MCF 10A (cell line): ENCODE results near the gene TSC22D1. TPM values are rescaled to one million over a fixed set of nuclear protein-coding genes. Genes with fewer than 3 reads are reported as not detected.

Source experiments
- BruUV-seq: library from RNA; stranded (reverse); fragments of 400-500 nt; replicated peaks from 2 replicates; lab custom pipeline; 2021; lab: Mats Ljungman, UMichigan
- CTCF ChIA-PET: fragments of 300-600 bp; sonication (Branson Sonifier 250); formaldehyde crosslinking; extraction: SDS; loops from one replicate; lab custom pipeline; 2021; ENCODE audit warnings: antibody characterized with exemption, inconsistent platforms; lab: Yijun Ruan, JAX
- POLR2A ChIA-PET: fragments of 300-600, 350-650 bp; sonication (Branson Sonifier 250); formaldehyde crosslinking; extraction: SDS; loops from one replicate; lab custom pipeline; 2020; ENCODE audit warnings: antibody characterized with exemption, inconsistent platforms; lab: Yijun Ruan, JAX
- DNase-seq: peaks from one replicate; pipeline ENCODE4 v3.0.0-alpha.2; 2018; ENCODE audit not compliant: unreplicated experiment
- H3K27ac Mint-ChIP-seq: one replicate; pipeline ENCODE4 v1.8.0; 2022; ENCODE audit warnings: mild to moderate bottlenecking, low read depth, mixed read lengths; ENCODE audit not compliant: unreplicated experiment
- H3K27me3 Mint-ChIP-seq: one replicate; pipeline ENCODE4 v1.8.0; 2022; ENCODE audit warnings: mixed read lengths; ENCODE audit not compliant: insufficient read depth, unreplicated experiment
- H3K36me3 Mint-ChIP-seq: one replicate; pipeline ENCODE4 v1.8.0; 2022; ENCODE audit warnings: mild to moderate bottlenecking, moderate library complexity, mixed read lengths; ENCODE audit not compliant: insufficient read depth, unreplicated experiment
- H3K4me1 Mint-ChIP-seq: one replicate; pipeline ENCODE4 v1.8.0; 2022; ENCODE audit warnings: mixed read lengths; ENCODE audit not compliant: insufficient read depth, unreplicated experiment
- H3K4me3 Mint-ChIP-seq: one replicate; pipeline ENCODE4 v1.8.0; 2022; ENCODE audit warnings: mild to moderate bottlenecking, moderate library complexity, mixed read lengths; ENCODE audit not compliant: unreplicated experiment
- H3K9me3 Mint-ChIP-seq: one replicate; pipeline ENCODE4 v1.8.0; 2022; ENCODE audit warnings: mixed read lengths; ENCODE audit not compliant: unreplicated experiment
- CTCF ChIP-seq: fragments of 200-600 bp; IDR thresholded peaks from one replicate; pipeline ENCODE4 v1.8.0; 2022; ENCODE audit warnings: antibody characterized with exemption, mild to moderate bottlenecking; ENCODE audit not compliant: unreplicated experiment
- intact Hi-C: fragments of 100-400 bp; cut with micrococcal nuclease; formaldehyde crosslinking; loops from 2 replicates; pipeline ENCODE4 v1.14.1; 2022
- total RNA-seq: library from RNA; stranded (reverse); gene quantifications from 2 replicates; pipeline ENCODE4 v1.2.3, GENCODE V29; 2022

TSC22D1 gene
- total RNA-seq, 1 experiment from 2014 or later, result 153 TPM

- POLR2A ChIA-PET, result interaction anchor here (1.4 kb wide), 1 partner anchor 9 kb away, joined by 3 read pairs; no protein-coding TSS in a partner anchor
- no TSS peak for BruUV-seq
- CTCF ChIA-PET, result interaction anchor here (1.8 kb wide), 1 partner anchor 10 kb away, joined by 9 read pairs; no protein-coding TSS in a partner anchor
- no peak for TF ChIP-seq CTCF
- intact Hi-C loops, result no loop called here
- Mint-ChIP-seq H3K27me3 (no peaks in the 10 kb centered on the region), H3K4me3 (no peak overlapping the region), H3K36me3 (no peaks in the 10 kb centered on the region), H3K4me1 (peaks cover 11% of the 10 kb centered on the region), H3K9me3 (no peaks in the 10 kb centered on the region), H3K27ac (no peak overlapping the region)
- DNase-seq, result no peak
Measured at GRCh38 chr13:44493213-44493812, 82.8 kb downstream of the TSC22D1 start.

- no peak for TF ChIP-seq CTCF
- no peaks in the 10 kb centered on the region for H3K36me3 Mint-ChIP-seq
- POLR2A ChIA-PET, result interaction anchor here (0.6 to 0.8 kb wide), 3 partner anchors 68 to 445 kb away, joined by 3 to 5 read pairs (median 4); no protein-coding TSS in a partner anchor
- intact Hi-C loops, result no loop called here
- H3K4me3 Mint-ChIP-seq, result no peak overlapping the region
- no peak overlapping the region for H3K27ac Mint-ChIP-seq
- H3K27me3 Mint-ChIP-seq, result no peaks in the 10 kb centered on the region
- CTCF ChIA-PET, result interaction anchor here (0.6 kb wide), 1 partner anchor 428 kb away, joined by 3 read pairs; no protein-coding TSS in a partner anchor
- BruUV-seq, result no TSS peak
- no peak for DNase-seq
- H3K9me3 Mint-ChIP-seq, result no peaks in the 10 kb centered on the region
- peaks cover 3% of the 10 kb centered on the region for H3K4me1 Mint-ChIP-seq
Measured at GRCh38 chr13:44489751-44490150, 86.4 kb downstream of the TSC22D1 start.

GRCh38 chr13:44487989-44488388, 88.1 kb downstream of the TSC22D1 start:
- BruUV-seq, result no TSS peak
- Mint-ChIP-seq H3K4me3 (no peak overlapping the region), H3K4me1 (no peaks in the 10 kb centered on the region), H3K9me3 (no peaks in the 10 kb centered on the region), H3K36me3 (no peaks in the 10 kb centered on the region), H3K27me3 (no peaks in the 10 kb centered on the region), H3K27ac (no peak overlapping the region)
- no peak for DNase-seq
- ChIA-PET POLR2A (interaction anchor here (0.6 to 2.1 kb wide), 2 partner anchors 12 to 35 kb away, joined by 4 to 6 read pairs; no protein-coding TSS in a partner anchor), CTCF (interaction anchor here (0.7 to 1.6 kb wide), 4 partner anchors 391 to 486 kb away, joined by 3 to 8 read pairs (median 3); no protein-coding TSS in a partner anchor)
- no peak for TF ChIP-seq CTCF
- intact Hi-C loops, result no loop called here

- ChIA-PET POLR2A (interaction anchor here (0.8 to 1.8 kb wide), 6 partner anchors 9 to 485 kb away, joined by 3 to 8 read pairs (median 4); no protein-coding TSS in a partner anchor), CTCF (interaction anchor here (0.6 to 4.8 kb wide), 17 partner anchors 9 to 790 kb away, joined by 3 to 50 read pairs (median 4); no protein-coding TSS in a partner anchor)
- no peak overlapping the region for H3K4me3 Mint-ChIP-seq
- no peak for DNase-seq
- TF ChIP-seq CTCF, result no peak
- BruUV-seq, result no TSS peak
- H3K27me3 Mint-ChIP-seq, result no peaks in the 10 kb centered on the region
- intact Hi-C loops, result no loop called here
- H3K4me1 Mint-ChIP-seq, result no peaks in the 10 kb centered on the region
- no peaks in the 10 kb centered on the region for H3K9me3 Mint-ChIP-seq
- H3K27ac Mint-ChIP-seq, result no peak overlapping the region
- H3K36me3 Mint-ChIP-seq, result no peaks in the 10 kb centered on the region
Measured at GRCh38 chr13:44484562-44485138, 91.5 kb downstream of the TSC22D1 start.
